ENCODE data around the gene MYH10. TPM values are rescaled to one million over a fixed set of nuclear protein-coding genes. Genes with fewer than 3 reads are reported as not detected.

MYH10 gene
- total and polyA plus RNA-seq, 9 of the 15 experiments (the other 6 are each of a cell fraction or from before 2014, with no cell fraction given): 16.3 to 95.3 (median 39.7) TPM

DNA sequence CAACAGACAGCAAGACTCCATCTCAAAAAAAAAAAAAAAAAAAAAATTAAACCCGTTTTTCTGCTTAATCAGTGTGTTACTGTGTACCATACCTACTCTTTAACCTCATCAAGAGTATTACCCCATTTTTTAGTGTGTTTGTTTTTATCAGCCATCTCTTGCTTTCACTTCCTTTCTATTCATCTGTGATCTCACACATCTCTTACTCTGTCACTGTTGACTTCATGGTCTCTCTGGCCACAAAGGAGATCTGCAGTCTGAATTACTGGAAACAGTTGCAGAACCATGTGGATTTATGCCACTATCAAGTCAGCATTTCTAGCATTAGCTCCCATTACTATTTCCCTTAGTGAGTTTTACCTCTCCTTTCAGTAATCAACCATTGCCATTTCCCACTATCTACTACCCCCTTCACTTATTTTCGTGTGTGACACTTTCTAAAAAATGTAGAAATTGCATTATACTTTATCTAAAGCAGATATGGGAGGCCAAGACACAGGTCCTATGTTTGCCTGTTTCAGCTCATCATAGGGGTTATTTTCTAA lies 174.8 kb downstream of the MYH10 start:
- Histone ChIP-seq H3K79me2 (ENCODE audit: control insufficient read depth, insufficient read depth, low read length) (no peaks in the 10 kb centered on the region), H3K27ac (ENCODE audit: extremely low read depth, low read depth, low read length) (no peak overlapping the region), H3K36me3 (ENCODE audit: control insufficient read depth, insufficient read depth, low read length) (peaks cover 76% of the 10 kb centered on the region), H3K9ac (ENCODE audit: insufficient read depth in 1 of 2, low read depth in 2 of 2, low read length in 2 of 2) (no peak overlapping the region), H3K4me1 (replicated peaks in 1 of 2; ENCODE audit: control insufficient read depth in 2 of 2, insufficient read depth in 2 of 2, low read length in 2 of 2) (no peaks in the 10 kb centered on the region), H3K9me1 (ENCODE audit: control insufficient read depth, insufficient read depth, low read length) (no peaks in the 10 kb centered on the region), H4K20me1 (replicated peaks; ENCODE audit: control insufficient read depth, insufficient read depth, low read length) (no peaks in the 10 kb centered on the region; the same call in none of the 2 replicates), H3K4me3 (no peak overlapping the region), H3K9me3 (replicated peaks; ENCODE audit: control insufficient read depth, insufficient read depth, low read depth, low read length) (no peaks in the 10 kb centered on the region), H3K4me2 (ENCODE audit: insufficient read depth, low read length) (no peak overlapping the region), H3K27me3 (ENCODE audit: control insufficient read depth in 2 of 2, insufficient read depth in 2 of 2, low read length in 2 of 2) (no peaks in the 10 kb centered on the region), H2AFZ (ENCODE audit: low read depth, low read length) (no peak overlapping the region)
- 33% methylated on average over 2 of the region's 2 CpGs for WGBS (ENCODE audit: insufficient coverage, low coverage, missing lambda C conversion rate)
- no TSS peak for BruUV-seq (replicated peaks)
- POLR2A ChIA-PET: no interaction called here
- in situ Hi-C loops (cut with MboI) (no loop called here), intact Hi-C loops (cut with micrococcal nuclease) (no loop called here)
- FAIRE-seq (no peak), DNase-seq (ENCODE audit: extremely low read depth in 1 of 4, low spot score in 3 of 4) (no peak), ATAC-seq (no peak)
- TF ChIP-seq MYC (IDR thresholded peaks at IDR 0.05; ENCODE audit: low read depth, low read length) (no peak), MYC (CRISPR knock-in tag; IDR thresholded peaks at IDR 0.05; ENCODE audit: borderline replicate concordance, low read depth) (no peak), ZC3H11A (IDR thresholded peaks at IDR 0.05; ENCODE audit: low read depth, low read length) (no peak), GATA2 (CRISPR knock-in tag; IDR thresholded peaks at IDR 0.05) (no peak), BRCA1 (IDR thresholded peaks at IDR 0.05) (no peak), BRCA1 (CRISPR knock-in tag; IDR thresholded peaks at IDR 0.05) (no peak), ZNF217 (CRISPR knock-in tag; IDR thresholded peaks at IDR 0.05) (no peak), CBFA2T3 (IDR thresholded peaks at IDR 0.05) (no peak), ZFP1 (CRISPR knock-in tag; IDR thresholded peaks at IDR 0.05) (no peak), EHMT2 (IDR thresholded peaks at IDR 0.05) (no peak), YBX1 (IDR thresholded peaks at IDR 0.05) (no peak), ZNF696 (CRISPR knock-in tag; conservative IDR thresholded peaks at IDR 0.05) (no peak), FOXK2 (conservative IDR thresholded peaks at IDR 0.05 in 1 of 2, IDR thresholded peaks at IDR 0.05 in 1 of 2; ENCODE audit: low read depth in 2 of 2) (no peak), KLF6 (CRISPR knock-in tag; IDR thresholded peaks at IDR 0.05; ENCODE audit: borderline replicate concordance) (no peak), ELF2 (CRISPR knock-in tag; IDR thresholded peaks at IDR 0.05) (no peak)
- TF ChIP-seq, protein P1, sequence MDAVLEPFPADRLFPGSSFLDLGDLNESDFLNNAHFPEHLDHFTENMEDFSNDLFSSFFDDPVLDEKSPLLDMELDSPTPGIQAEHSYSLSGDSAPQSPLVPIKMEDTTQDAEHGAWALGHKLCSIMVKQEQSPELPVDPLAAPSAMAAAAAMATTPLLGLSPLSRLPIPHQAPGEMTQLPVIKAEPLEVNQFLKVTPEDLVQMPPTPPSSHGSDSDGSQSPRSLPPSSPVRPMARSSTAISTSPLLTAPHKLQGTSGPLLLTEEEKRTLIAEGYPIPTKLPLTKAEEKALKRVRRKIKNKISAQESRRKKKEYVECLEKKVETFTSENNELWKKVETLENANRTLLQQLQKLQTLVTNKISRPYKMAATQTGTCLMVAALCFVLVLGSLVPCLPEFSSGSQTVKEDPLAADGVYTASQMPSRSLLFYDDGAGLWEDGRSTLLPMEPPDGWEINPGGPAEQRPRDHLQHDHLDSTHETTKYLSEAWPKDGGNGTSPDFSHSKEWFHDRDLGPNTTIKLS (IDR thresholded peaks at IDR 0.05; ENCODE audit: borderline replicate concordance, low read depth): no peak
- CTCF ChIA-PET (ENCODE audit: low intra/inter-chr PET ratio): no interaction called here

Data from K562 (cell line).